Panc1 (cell line): ENCODE results near the gene CASP5. TPM values are rescaled to one million over a fixed set of nuclear protein-coding genes. Genes with fewer than 3 reads are reported as not detected.

Experiments used
- ATAC-seq: fragments of 200-7000 bp; cut with Tn5 transposase; 2 replicates; pipeline ENCODE4 v1.9.1; 2020; ENCODE audit warnings: mild to moderate bottlenecking, moderate library complexity
- BruUV-seq: library from RNA; stranded (reverse); fragments of 400-500 nt; replicated peaks from 2 replicates; lab custom pipeline; 2021; lab: Mats Ljungman, UMichigan
- CTCF ChIA-PET: fragments of 300-600 bp; sonication (Branson Sonifier 250); formaldehyde crosslinking; loops from one replicate; lab custom pipeline; 2022; ENCODE audit warnings: antibody characterized with exemption; lab: Charles Lee
- POLR2A ChIA-PET: fragments of 300-600 bp; sonication (Branson Sonifier 250); formaldehyde crosslinking; loops from one replicate; lab custom pipeline; 2022; ENCODE audit warnings: antibody characterized with exemption; lab: Charles Lee
- DNase-seq: peaks from one replicate; pipeline ENCODE4 v3.0.0-alpha.2; 2010; ENCODE audit warnings: low read depth, low spot score
- H3K27ac ChIP-seq: 2 replicates; pipeline ENCODE4 v1.5.1; 2011; ENCODE audit warnings: mild to moderate bottlenecking, low read length, inconsistent platforms
- H3K27me3 ChIP-seq: fragments of 200-500 bp; sonication (Bioruptor generic); 2 replicates; pipeline ENCODE4 v1.6.0; 2014; ENCODE audit warnings: low read length, inconsistent platforms; ENCODE audit not compliant: control insufficient read depth, insufficient read depth
- H3K36me3 ChIP-seq: fragments of 200-500 bp; sonication (Bioruptor generic); 2 replicates; pipeline ENCODE4 v1.5.1; 2014; ENCODE audit warnings: inconsistent platforms, mild to moderate bottlenecking, low read length, moderate library complexity; ENCODE audit not compliant: control insufficient read depth, insufficient read depth
- H3K4me1 ChIP-seq: 2 replicates; pipeline ENCODE4 v1.5.1; 2011; ENCODE audit warnings: inconsistent platforms, mild to moderate bottlenecking, low read length, moderate library complexity; ENCODE audit not compliant: control insufficient read depth, insufficient read depth
- H3K4me3 ChIP-seq, 2 experiments: 2 replicates each; pipeline ENCODE4 v1.5.1; 2011 to 2012; ENCODE audit warnings: low read depth in 2 of 2, low read length in 2 of 2, mild to moderate bottlenecking in 2 of 2, inconsistent platforms in 1 of 2, moderate library complexity in 1 of 2
- H3K9me3 ChIP-seq: fragments of 200-500 bp; sonication (Bioruptor generic); 2 replicates; pipeline ENCODE4 v1.5.1; 2014; ENCODE audit warnings: low read depth, mild to moderate bottlenecking, inconsistent platforms, low read length, moderate library complexity; ENCODE audit not compliant: control insufficient read depth, insufficient read depth
- CTCF ChIP-seq: fragments of 450-650 bp; IDR thresholded peaks from 2 replicates; pipeline ENCODE4 v1.5.1; 2017; ENCODE audit warnings: mild to moderate bottlenecking
- POLR2AphosphoS5 ChIP-seq: IDR thresholded peaks from 2 replicates; pipeline ENCODE4 v1.6.1; 2012; ENCODE audit warnings: mild to moderate bottlenecking, low read depth, low read length, moderate library complexity
- REST ChIP-seq, 2 experiments: IDR thresholded peaks; 2 replicates each; pipeline ENCODE4 v1.6.1; 2011 to 2012; ENCODE audit warnings: low read depth in 2 of 2, control low read depth in 1 of 2, low read length in 1 of 2, mild to moderate bottlenecking in 1 of 2, moderate library complexity in 1 of 2; ENCODE audit not compliant: insufficient read depth in 1 of 2
- SIN3A ChIP-seq: IDR thresholded peaks from 2 replicates; pipeline ENCODE4 v1.6.1; 2012; ENCODE audit warnings: low read depth, mild to moderate bottlenecking, low read length, moderate library complexity, borderline replicate concordance; ENCODE audit not compliant: insufficient read depth
- TCF7L2 ChIP-seq: IDR thresholded peaks from 2 replicates; pipeline ENCODE4 v1.6.1; 2011; ENCODE audit warnings: mild to moderate bottlenecking, low read depth, low read length, inconsistent platforms
- in situ Hi-C: cut with HindIII; loops from 2 replicates; pipeline ENCODE4 v1.10.0; 2016; ENCODE audit warnings: low sequenced_read_pairs, low pct_unique_long_range_greater_than_20kb
- intact Hi-C: fragments of 100-400 bp; cut with micrococcal nuclease; formaldehyde crosslinking; loops from one replicate; pipeline ENCODE4 v1.10.0; 2022; ENCODE audit not compliant: unreplicated experiment
- total RNA-seq: library from RNA; stranded (reverse); gene quantifications from one replicate; pipeline ENCODE4 v1.2.1, GENCODE V29; 2021; ENCODE audit not compliant: unreplicated experiment

Gene CASP5
- total RNA-seq, 1 experiment from 2014 or later = not detected

DNA sequence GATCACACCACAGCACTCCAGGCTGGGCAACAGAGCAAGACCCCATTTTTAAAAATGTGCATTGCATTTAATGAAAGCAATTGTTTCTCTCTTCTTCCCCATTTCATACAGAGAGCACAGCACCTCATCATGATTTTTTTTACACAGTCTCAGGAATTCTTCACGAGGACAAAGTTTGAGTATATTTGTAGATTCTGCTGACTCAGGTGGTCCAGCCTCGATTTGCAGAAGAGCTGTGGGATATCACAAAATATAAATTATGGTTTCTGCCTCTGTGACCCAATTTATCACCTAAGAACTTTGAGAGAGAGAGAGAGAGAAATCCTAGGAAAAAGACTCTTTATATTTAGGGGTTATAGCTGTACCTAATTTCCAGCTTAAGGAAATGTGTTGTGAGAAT lies 19.8 kb downstream of the CASP5 start:
- no peaks in the 10 kb centered on the region for H3K36me3 ChIP-seq
- BruUV-seq = no TSS peak
- POLR2A ChIA-PET = no interaction called here
- ATAC-seq = no peak
- no peaks in the 10 kb centered on the region for H3K27me3 ChIP-seq
- H3K27ac ChIP-seq = no peak overlapping the region
- TF ChIP-seq TCF7L2 (no peak), CTCF (no peak), SIN3A (no peak), POLR2AphosphoS5 (no peak), REST (IDR thresholded peaks at IDR 0.05; ENCODE audit: insufficient read depth in 1 of 2, low read depth in 2 of 2, low read length in 1 of 2) (no peak)
- DNase-seq = no peak
- H3K4me1 ChIP-seq = no peaks in the 10 kb centered on the region
- no peaks in the 10 kb centered on the region for H3K9me3 ChIP-seq
- H3K4me3 ChIP-seq = no peak overlapping the region
- CTCF ChIA-PET = no interaction called here
- intact Hi-C loops (no loop called here), in situ Hi-C loops (no loop called here)

DNA sequence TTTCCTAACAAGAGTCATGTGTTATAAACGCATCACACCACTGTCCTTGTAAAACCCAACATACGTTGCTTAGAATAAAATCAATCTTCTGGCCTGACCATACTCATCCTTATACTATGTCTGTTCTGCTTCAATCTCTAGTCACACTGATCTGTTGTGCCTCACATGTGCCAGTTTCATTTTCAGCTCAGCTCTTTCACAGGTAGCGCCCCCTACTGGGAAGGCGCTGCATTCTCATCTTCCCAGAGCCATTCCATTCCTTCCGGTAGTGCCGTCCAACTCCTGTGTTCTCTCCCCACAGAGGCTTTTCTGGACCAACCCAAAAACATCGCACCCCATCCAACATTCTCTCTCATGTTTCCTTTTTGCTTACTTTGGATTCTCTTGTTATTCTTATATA lies 22.2 kb downstream of the CASP5 start:
- no peaks in the 10 kb centered on the region for H3K36me3 ChIP-seq
- POLR2A ChIA-PET = interaction anchor here (0.7 kb wide), 1 partner anchor 17 kb away, joined by 3 read pairs; no protein-coding TSS in a partner anchor
- intact Hi-C loops (no loop called here), in situ Hi-C loops (no loop called here)
- DNase-seq (peak; percentile 8), ATAC-seq (no peak)
- H3K27ac ChIP-seq = no peak overlapping the region
- no peaks in the 10 kb centered on the region for H3K9me3 ChIP-seq
- H3K27me3 ChIP-seq = no peaks in the 10 kb centered on the region; the same call in 1 of the 2 replicates
- no TSS peak for BruUV-seq
- H3K4me1 ChIP-seq = no peaks in the 10 kb centered on the region
- CTCF ChIA-PET = interaction anchor here (0.6 kb wide), 1 partner anchor 361 kb away, joined by 3 read pairs; no protein-coding TSS in a partner anchor
- TF ChIP-seq CTCF (peak; percentile 83), POLR2AphosphoS5 (no peak)
- no peak overlapping the region for H3K4me3 ChIP-seq
